Colonic mucosa (tissue), 4 donors: ENCODE measurements around the gene FRS2. TPM values are rescaled to one million over a fixed set of nuclear protein-coding genes. Genes with fewer than 3 reads are reported as not detected.

Experiments used
- DNase-seq: peaks from one replicate; pipeline ENCODE4 v3.0.0-alpha.2; 2020
- H3K27ac ChIP-seq: fragments of 200-600 bp; one replicate; pipeline ENCODE4 v1.8.0; 2021
- H3K27me3 ChIP-seq: fragments of 200-600 bp; one replicate; pipeline ENCODE4 v1.8.0; 2021
- H3K36me3 ChIP-seq: fragments of 200-600 bp; one replicate; pipeline ENCODE4 v1.8.0; 2021
- H3K4me1 ChIP-seq: fragments of 200-600 bp; one replicate; pipeline ENCODE4 v1.8.0; 2021; ENCODE audit warnings: mild to moderate bottlenecking
- H3K4me3 ChIP-seq: fragments of 200-600 bp; one replicate; pipeline ENCODE4 v1.8.0; 2021
- H3K9ac ChIP-seq, 2 donors: one replicate each; pipeline ENCODE4 v1.7.0; 2013; ENCODE audit warnings: control low read depth in 2 of 2, low read depth in 2 of 2, low read length in 2 of 2
- H3K9me3 ChIP-seq: fragments of 200-600 bp; one replicate; pipeline ENCODE4 v1.8.0; 2021
- CTCF ChIP-seq: fragments of 200-600 bp; IDR thresholded peaks from one replicate; pipeline ENCODE4 v1.8.0; 2022; ENCODE audit warnings: antibody characterized with exemption, mild to moderate bottlenecking
- intact Hi-C: fragments of 100-400 bp; cut with DNase I; formaldehyde crosslinking; loops from one replicate; pipeline ENCODE4 v1.14.1; 2022
- total RNA-seq, 2 donors: library from RNA; stranded (reverse); fragmentation: NEBNext Ultra II Directional in 1 of 2; extraction: Animal tissue kit (Norgen Biotek cat#: 25700) in 1 of 2; gene quantifications; one replicate each; pipeline ENCODE4 v1.2.1, GENCODE V29; 2021
- donor health status: healthy.
- donor health status: DM: no; HTN: no; CAD: no.
- donor health status: DM: no; HTN: no; CAD: no.

Gene FRS2
- total RNA-seq, 2 donors from 2014 or later = 22.4 to 28.4 TPM

GRCh38 chr12:69456239-69456638 lies 13.9 kb upstream of the FRS2 start:
- H3K9ac ChIP-seq = no peak overlapping the region
- H3K9me3 ChIP-seq = no peaks in the 10 kb centered on the region
- no peaks in the 10 kb centered on the region for H3K36me3 ChIP-seq
- H3K27ac ChIP-seq = no peak overlapping the region
- no peak for TF ChIP-seq CTCF
- intact Hi-C loops = no loop called here
- H3K4me1 ChIP-seq = no peaks in the 10 kb centered on the region
- no peak overlapping the region for H3K4me3 ChIP-seq
- H3K27me3 ChIP-seq = no peaks in the 10 kb centered on the region
- DNase-seq = no peak

- intact Hi-C loops = no loop called here
- no peak for TF ChIP-seq CTCF
- Histone ChIP-seq H3K27me3 (no peaks in the 10 kb centered on the region), H3K4me3 (no peak overlapping the region), H3K9ac (no peak overlapping the region), H3K27ac (no peak overlapping the region), H3K4me1 (no peaks in the 10 kb centered on the region), H3K36me3 (no peaks in the 10 kb centered on the region), H3K9me3 (no peaks in the 10 kb centered on the region)
- no peak for DNase-seq
Measured at GRCh38 chr12:69457433-69457832, 12.8 kb upstream of the FRS2 start.

GRCh38 chr12:69459477-69459876 lies 10.7 kb upstream of the FRS2 start:
- DNase-seq = no peak
- H3K27me3 ChIP-seq = no peaks in the 10 kb centered on the region
- intact Hi-C loops = no loop called here
- H3K9me3 ChIP-seq = no peaks in the 10 kb centered on the region
- no peak for TF ChIP-seq CTCF
- H3K4me3 ChIP-seq = no peak overlapping the region
- H3K9ac ChIP-seq = no peak overlapping the region
- no peak overlapping the region for H3K27ac ChIP-seq
- H3K36me3 ChIP-seq = no peaks in the 10 kb centered on the region
- H3K4me1 ChIP-seq = no peaks in the 10 kb centered on the region

GRCh38 chr12:69464428-69464827 lies 5.8 kb upstream of the FRS2 start:
- Histone ChIP-seq H3K27me3 (no peaks in the 10 kb centered on the region), H3K4me3 (no peak overlapping the region), H3K36me3 (no peaks in the 10 kb centered on the region), H3K4me1 (no peaks in the 10 kb centered on the region), H3K9me3 (no peaks in the 10 kb centered on the region), H3K9ac (no peak overlapping the region), H3K27ac (no peak overlapping the region)
- TF ChIP-seq CTCF = no peak
- no peak for DNase-seq
- intact Hi-C loops = no loop called here

- Histone ChIP-seq H3K9me3 (no peaks in the 10 kb centered on the region), H3K4me1 (peaks cover 6% of the 10 kb centered on the region), H3K27ac (no peak overlapping the region), H3K4me3 (no peak overlapping the region), H3K27me3 (no peaks in the 10 kb centered on the region), H3K9ac (no peak overlapping the region), H3K36me3 (no peaks in the 10 kb centered on the region)
- no peak for TF ChIP-seq CTCF
- no peak for DNase-seq
- intact Hi-C loops = no loop called here
Measured at GRCh38 chr12:69466867-69467266, 3.3 kb upstream of the FRS2 start.

- no peak overlapping the region for H3K4me3 ChIP-seq
- H3K36me3 ChIP-seq = no peaks in the 10 kb centered on the region
- no peak for TF ChIP-seq CTCF
- H3K27ac ChIP-seq = no peak overlapping the region
- DNase-seq = no peak
- intact Hi-C loops = no loop called here
- no peaks in the 10 kb centered on the region for H3K9me3 ChIP-seq
- H3K27me3 ChIP-seq = no peaks in the 10 kb centered on the region
- peaks cover 7% of the 10 kb centered on the region for H3K4me1 ChIP-seq
- no peak overlapping the region for H3K9ac ChIP-seq
Measured at GRCh38 chr12:69467366-69467765, 2.8 kb upstream of the FRS2 start.
